SK-N-SH treated with all-trans-retinoic acid at 6 μM for 48 hours (cell line): Measurements from ENCODE around the gene GSTM3.

ENCODE experiments used
- ATAC-seq: fragments of 200-7000 bp; cut with Tn5 transposase; 3 replicates; pipeline ENCODE4 v1.9.1; 2020; ENCODE audit warnings: mild to moderate bottlenecking, moderate library complexity
- ARNTL ChIP-seq: fragments of 450-650 bp; formaldehyde crosslinking; IDR thresholded peaks from 2 replicates; pipeline ENCODE4 v1.5.0; 2020; ENCODE audit warnings: low read depth, mild to moderate bottlenecking, moderate library complexity, borderline replicate concordance
- BACH2 ChIP-seq: fragments of 250-450 bp; sonication (Bioruptor Pico); IDR thresholded peaks from 2 replicates; pipeline ENCODE4 v1.9.0; 2021; ENCODE audit warnings: mild to moderate bottlenecking, borderline replicate concordance
- CREB5 ChIP-seq: fragments of 250-450 bp; sonication (Bioruptor Pico); IDR thresholded peaks from 2 replicates; pipeline ENCODE4 v1.5.1; 2020; ENCODE audit warnings: low read depth, mild to moderate bottlenecking, moderate library complexity
- CSDC2 ChIP-seq: fragments of 250-450 bp; sonication (Bioruptor Pico); IDR thresholded peaks from 2 replicates; pipeline ENCODE4 v1.5.0; 2020; ENCODE audit warnings: mild to moderate bottlenecking, moderate library complexity
- GLIS3 ChIP-seq: fragments of 250-450 bp; sonication (Bioruptor Pico); IDR thresholded peaks from 2 replicates; pipeline ENCODE4 v1.5.0; 2020; ENCODE audit warnings: mild to moderate bottlenecking, moderate library complexity
- ISL1 ChIP-seq: fragments of 250-450 bp; sonication (Bioruptor Pico); IDR thresholded peaks from 2 replicates; pipeline ENCODE4 v2.1.2; 2022; ENCODE audit warnings: mild to moderate bottlenecking, moderate library complexity
- OSR1 ChIP-seq: fragments of 250-450 bp; sonication (Bioruptor Pico); IDR thresholded peaks from 2 replicates; pipeline ENCODE4 v1.8.0; 2022; ENCODE audit warnings: moderate library complexity, mild to moderate bottlenecking, inconsistent platforms
- PATZ1 ChIP-seq: fragments of 250-450 bp; sonication (Bioruptor Pico); IDR thresholded peaks from 2 replicates; pipeline ENCODE4 v1.8.0; 2020; ENCODE audit warnings: mild to moderate bottlenecking, moderate library complexity, borderline replicate concordance
- POU6F1 ChIP-seq: fragments of 250-450 bp; sonication (Bioruptor Pico); IDR thresholded peaks from 2 replicates; pipeline ENCODE4 v1.8.0; 2021; ENCODE audit warnings: low read depth, mild to moderate bottlenecking, moderate library complexity, borderline replicate concordance
- PPARA ChIP-seq: fragments of 250-450 bp; sonication (Bioruptor Pico); IDR thresholded peaks from 2 replicates; pipeline ENCODE4 v1.5.0; 2020; ENCODE audit warnings: mild to moderate bottlenecking, borderline replicate concordance
- RARB ChIP-seq: fragments of 250-450 bp; sonication (Bioruptor Pico); IDR thresholded peaks from 2 replicates; pipeline ENCODE4 v1.8.0; 2021; ENCODE audit warnings: mild to moderate bottlenecking, moderate library complexity
- SNAI2 ChIP-seq: fragments of 250-450 bp; sonication (Bioruptor Pico); IDR thresholded peaks from 2 replicates; pipeline ENCODE4 v1.5.0; 2020; ENCODE audit warnings: mild to moderate bottlenecking, moderate library complexity
- TCF4 ChIP-seq: fragments of 250-450 bp; sonication (Bioruptor Pico); IDR thresholded peaks from 2 replicates; pipeline ENCODE4 v1.8.0; 2021; ENCODE audit warnings: mild to moderate bottlenecking, moderate library complexity, borderline replicate concordance
- TOX ChIP-seq: fragments of 250-450 bp; sonication (Bioruptor Pico); IDR thresholded peaks from 2 replicates; pipeline ENCODE4 v1.8.0; 2021; ENCODE audit warnings: mild to moderate bottlenecking, moderate library complexity, borderline replicate concordance
- TSHZ2 ChIP-seq: fragments of 250-450 bp; sonication (Bioruptor Pico); IDR thresholded peaks from 2 replicates; pipeline ENCODE4 v1.5.0; 2020; ENCODE audit warnings: mild to moderate bottlenecking, moderate library complexity
- ZC3H10 ChIP-seq: fragments of 250-450 bp; sonication (Bioruptor Pico); IDR thresholded peaks from 2 replicates; pipeline ENCODE4 v1.5.1; 2021; ENCODE audit warnings: mild to moderate bottlenecking, moderate library complexity
- ZFP3 ChIP-seq: fragments of 250-450 bp; sonication (Bioruptor Pico); IDR thresholded peaks from 2 replicates; pipeline ENCODE4 v1.5.0; 2020; ENCODE audit warnings: mild to moderate bottlenecking, moderate library complexity
- ZFP30 ChIP-seq: fragments of 450-650 bp; formaldehyde crosslinking; IDR thresholded peaks from 2 replicates; pipeline ENCODE4 v1.5.0; 2022; ENCODE audit warnings: mild to moderate bottlenecking, moderate library complexity
- ZNF565 ChIP-seq: fragments of 450-650 bp; formaldehyde crosslinking; conservative IDR thresholded peaks from 2 replicates; pipeline ENCODE4 v1.5.0; 2020; ENCODE audit warnings: low read depth, mild to moderate bottlenecking, moderate library complexity
- ZNF70 ChIP-seq: fragments of 450-650 bp; formaldehyde crosslinking; IDR thresholded peaks from 2 replicates; pipeline ENCODE4 v1.5.0; 2020; ENCODE audit warnings: mild to moderate bottlenecking, moderate library complexity
- ZNF8 ChIP-seq: fragments of 450-650 bp; formaldehyde crosslinking; IDR thresholded peaks from 2 replicates; pipeline ENCODE4 v1.5.0; 2020; ENCODE audit warnings: mild to moderate bottlenecking, moderate library complexity
- TF ChIP-seq, protein P1 (sequence below): fragments of 250-450 bp; sonication (Bioruptor Pico); IDR thresholded peaks from 2 replicates; pipeline ENCODE4 v1.5.1; 2021; ENCODE audit warnings: mild to moderate bottlenecking, moderate library complexity

The GSTM3 gene

DNA sequence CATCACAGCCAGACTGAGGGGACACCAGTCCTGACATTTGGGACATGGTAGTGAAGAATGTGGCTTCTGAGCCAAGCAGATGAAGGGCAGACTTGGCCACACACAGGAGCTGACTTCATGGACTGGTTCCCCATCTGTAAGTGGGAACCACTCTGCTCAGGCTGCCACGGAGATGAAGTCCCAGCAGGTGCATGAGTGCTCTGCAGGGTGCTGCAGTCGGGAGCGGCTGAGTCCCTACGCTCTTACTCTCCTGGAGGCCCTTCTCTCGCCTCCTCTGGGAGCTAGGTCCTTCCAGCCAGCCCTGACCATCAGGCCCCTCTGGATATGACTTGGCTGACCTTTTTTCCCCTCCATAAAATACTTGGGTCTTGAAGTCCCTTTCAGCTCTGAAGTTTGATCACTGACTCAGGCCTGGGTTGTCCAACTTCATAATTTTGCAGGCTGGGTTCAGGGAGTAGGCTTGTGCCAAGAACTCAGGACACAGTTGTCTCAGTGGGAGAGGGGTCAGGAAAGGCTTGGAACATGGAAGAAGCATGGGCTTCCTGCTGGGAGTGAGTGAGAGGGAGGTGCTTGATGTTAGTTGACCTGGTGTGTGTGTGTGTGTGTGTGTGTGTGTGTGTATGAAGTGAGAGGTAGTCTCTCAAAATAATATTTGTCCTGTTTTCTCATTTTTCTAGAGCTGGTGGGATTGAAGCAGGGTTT, 43.9 kb upstream of the GSTM3 start:
- no peak for TF ChIP-seq ZC3H10
- TF ChIP-seq, protein P1, sequence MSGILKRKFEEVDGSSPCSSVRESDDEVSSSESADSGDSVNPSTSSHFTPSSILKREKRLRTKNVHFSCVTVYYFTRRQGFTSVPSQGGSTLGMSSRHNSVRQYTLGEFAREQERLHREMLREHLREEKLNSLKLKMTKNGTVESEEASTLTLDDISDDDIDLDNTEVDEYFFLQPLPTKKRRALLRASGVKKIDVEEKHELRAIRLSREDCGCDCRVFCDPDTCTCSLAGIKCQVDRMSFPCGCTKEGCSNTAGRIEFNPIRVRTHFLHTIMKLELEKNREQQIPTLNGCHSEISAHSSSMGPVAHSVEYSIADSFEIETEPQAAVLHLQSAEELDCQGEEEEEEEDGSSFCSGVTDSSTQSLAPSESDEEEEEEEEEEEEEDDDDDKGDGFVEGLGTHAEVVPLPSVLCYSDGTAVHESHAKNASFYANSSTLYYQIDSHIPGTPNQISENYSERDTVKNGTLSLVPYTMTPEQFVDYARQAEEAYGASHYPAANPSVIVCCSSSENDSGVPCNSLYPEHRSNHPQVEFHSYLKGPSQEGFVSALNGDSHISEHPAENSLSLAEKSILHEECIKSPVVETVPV (CRISPR knock-in tag), result no peak
- no peak for TF ChIP-seq GLIS3 (CRISPR knock-in tag)
- TF ChIP-seq PPARA (CRISPR knock-in tag), result no peak
- no peak for TF ChIP-seq ZNF70 (CRISPR knock-in tag)
- TF ChIP-seq ZFP30, result no peak
- TF ChIP-seq TSHZ2, result no peak
- TF ChIP-seq PATZ1, result no peak
- no peak for TF ChIP-seq TOX
- TF ChIP-seq ARNTL (CRISPR knock-in tag), result no peak
- no peak for TF ChIP-seq OSR1 (CRISPR knock-in tag)
- TF ChIP-seq POU6F1 (CRISPR knock-in tag), result no peak
- TF ChIP-seq ZFP3, result no peak
- TF ChIP-seq BACH2, result no peak
- TF ChIP-seq SNAI2 (CRISPR knock-in tag), result no peak
- no peak for TF ChIP-seq ZNF8 (CRISPR knock-in tag)
- TF ChIP-seq TCF4, result no peak
- TF ChIP-seq CSDC2 (CRISPR knock-in tag), result no peak
- no peak for TF ChIP-seq CREB5 (CRISPR knock-in tag)
- TF ChIP-seq RARB (CRISPR knock-in tag), result no peak
- ATAC-seq, result no peak

- ATAC-seq, result peak; percentile 85
- TF ChIP-seq CSDC2 (CRISPR knock-in tag), result peak; percentile 75; the same call in 1 of the 2 replicates
- TF ChIP-seq PPARA (CRISPR knock-in tag), result no peak
- TF ChIP-seq ISL1 (CRISPR knock-in tag), result peak; percentile 65
- 0 out of 2 replicates have a peak, but pooled peaks have one; percentile 44 for TF ChIP-seq ZFP3
These were observed 42.6 kb upstream of the GSTM3 start for GRCh38 chr1:109783436-109783835.

- ATAC-seq, result no peak
- TF ChIP-seq TCF4 (no peak), GLIS3 (CRISPR knock-in tag) (no peak), POU6F1 (CRISPR knock-in tag) (no peak), ZNF70 (CRISPR knock-in tag) (no peak), ARNTL (CRISPR knock-in tag) (no peak), ZNF565 (CRISPR knock-in tag) (no peak)
These were observed 42.1 kb upstream of the GSTM3 start for GRCh38 chr1:109782927-109783326.
